HepG2 (cell line): ENCODE measurements around the gene ISY1. TPM values are rescaled to one million over a fixed set of nuclear protein-coding genes. Genes with fewer than 3 reads are reported as not detected.

Experiments used
- ATAC-seq: fragments of 200-7000 bp; cut with Tn5 transposase; 3 replicates; pipeline ENCODE4 v1.9.1; 2020; ENCODE audit warnings: mild to moderate bottlenecking, moderate library complexity
- BruUV-seq: library from RNA; stranded (reverse); fragments of 400-500 nt; replicated peaks from 2 replicates; lab custom pipeline; 2021; lab: Mats Ljungman, UMichigan
- CTCF ChIA-PET: fragments of 300-600 bp; formaldehyde crosslinking; extraction: SDS; loops from one replicate; lab custom pipeline; 2021; ENCODE audit warnings: low total read pairs, inconsistent platforms, low intra/inter-chr PET ratio; lab: Yijun Ruan, JAX
- POLR2A ChIA-PET: fragments of 350-600 bp; sonication (Branson Sonifier 250); formaldehyde crosslinking; loops from one replicate; lab custom pipeline; 2020; ENCODE audit warnings: antibody characterized with exemption, inconsistent platforms; lab: Yijun Ruan, JAX
- DNase-seq: peaks from one replicate; pipeline ENCODE4 v3.0.0-alpha.2; 2015; ENCODE audit warnings: low spot score
- FAIRE-seq: peaks from 3 replicates; lab custom pipeline; 2011; peaks lifted over from hg19 to GRCh38; lab: Jason Lieb, UNC
- H2AFZ ChIP-seq: one replicate; pipeline ENCODE4 v1.6.1; 2011; ENCODE audit warnings: low read length, inconsistent platforms
- H3K27ac ChIP-seq: fragments of 300-600 bp; 3 replicates; pipeline ENCODE4 v1.8.0; 2011; ENCODE audit warnings: mixed run types, mild to moderate bottlenecking, mixed read lengths, low read length, inconsistent platforms; ENCODE audit not compliant: insufficient read depth; ENCODE audit errors: extremely low read length
- H3K27me3 ChIP-seq, 2 experiments: fragments of 200-600 bp in 1 of 2; 2 replicates in 1 of 2; 3 replicates in 1 of 2; pipeline versions ENCODE4 v1.6.0 to v1.8.0; 2011; ENCODE audit warnings: low read length in 2 of 2, mild to moderate bottlenecking in 2 of 2, moderate library complexity in 2 of 2, inconsistent platforms in 1 of 2; ENCODE audit not compliant: insufficient read depth in 2 of 2, control insufficient read depth in 1 of 2
- H3K36me3 ChIP-seq, 2 experiments: fragments of 200-600 bp in 1 of 2; replicated peaks in 1 of 2; 2 replicates in 1 of 2; 3 replicates in 1 of 2; pipeline versions ENCODE4 v1.5.1 to v1.8.0; 2011; ENCODE audit warnings: low read length in 2 of 2, inconsistent platforms in 1 of 2; ENCODE audit not compliant: insufficient read depth in 2 of 2, control insufficient read depth in 1 of 2
- H3K4me1 ChIP-seq: 2 replicates; pipeline ENCODE4 v1.5.1; 2012; ENCODE audit warnings: low read length, inconsistent platforms; ENCODE audit not compliant: insufficient read depth
- H3K4me2 ChIP-seq: 2 replicates; pipeline ENCODE4 v1.6.0; 2011; ENCODE audit warnings: low read depth, low read length, inconsistent platforms
- H3K4me3 ChIP-seq, 3 experiments: fragments of 200-600 bp in 1 of 3; sonication (generic), shearing (Covaris generic) in 1 of 3; replicated peaks in 1 of 3; 2 replicates each; pipeline ENCODE4 v1.5.1; 2011 to 2016; ENCODE audit warnings: low read length in 3 of 3, inconsistent platforms in 2 of 3, low read depth in 2 of 3, mild to moderate bottlenecking in 2 of 3, control low read depth in 1 of 3, mixed read lengths in 1 of 3; ENCODE audit not compliant: insufficient read depth in 1 of 3
- H3K79me2 ChIP-seq: one replicate; pipeline ENCODE4 v1.6.1; 2011; ENCODE audit warnings: low read length, inconsistent platforms; ENCODE audit not compliant: insufficient read depth
- H3K9ac ChIP-seq: 2 replicates; pipeline ENCODE4 v1.6.0; 2011; ENCODE audit warnings: mild to moderate bottlenecking, low read depth, low read length, inconsistent platforms; ENCODE audit not compliant: insufficient read depth
- H3K9me3 ChIP-seq: 2 replicates; pipeline ENCODE4 v1.5.1; 2012; ENCODE audit warnings: mild to moderate bottlenecking, low read length
- H4K20me1 ChIP-seq: 2 replicates; pipeline ENCODE4 v1.6.0; 2011; ENCODE audit warnings: inconsistent platforms, mild to moderate bottlenecking, low read length, moderate library complexity; ENCODE audit not compliant: insufficient read depth
- CTCF ChIP-seq: sonication (generic); formaldehyde crosslinking; IDR thresholded peaks from 2 replicates; pipeline ENCODE4 v1.5.0; 2020; ENCODE audit warnings: mild to moderate bottlenecking, missing genetic modification reagents, moderate library complexity
- HDAC2 ChIP-seq: sonication (generic); formaldehyde crosslinking; IDR thresholded peaks from 2 replicates; pipeline ENCODE4 v1.4.0; 2020; ENCODE audit warnings: missing genetic modification reagents
- HNRNPUL1 ChIP-seq: fragments of 200-400 bp; formaldehyde crosslinking; IDR thresholded peaks from 2 replicates; pipeline ENCODE4 v1.6.1; 2017; ENCODE audit warnings: low read depth, mild to moderate bottlenecking, low read length, moderate library complexity
- NFIC ChIP-seq: IDR thresholded peaks from 2 replicates; pipeline ENCODE4 v1.6.1; 2012; ENCODE audit warnings: mild to moderate bottlenecking, low read length, inconsistent platforms
- NR2F6 ChIP-seq, 2 experiments: IDR thresholded peaks; 2 replicates each; pipeline ENCODE4 v1.6.1; 2016; ENCODE audit warnings: antibody characterized with exemption in 1 of 2, mild to moderate bottlenecking in 1 of 2
- POLR2G ChIP-seq: fragments of 200-400 bp; formaldehyde crosslinking; IDR thresholded peaks from 2 replicates; pipeline ENCODE4 v1.6.1; 2018; ENCODE audit warnings: mild to moderate bottlenecking, low read depth, low read length, moderate library complexity
- SOX6 ChIP-seq, 2 experiments: fragments of 450-650 bp in 1 of 2; sonication (generic) in 1 of 2; formaldehyde crosslinking in 1 of 2; IDR thresholded peaks; 2 replicates each; pipeline versions ENCODE4 v1.4.0 to v1.6.1; 2017 to 2020; ENCODE audit warnings: antibody characterized with exemption in 1 of 2, mild to moderate bottlenecking in 1 of 2, missing genetic modification reagents in 1 of 2
- TBP ChIP-seq: sonication (generic); formaldehyde crosslinking; IDR thresholded peaks from 2 replicates; pipeline ENCODE4 v1.5.0; 2020; ENCODE audit warnings: missing genetic modification reagents
- THAP11 ChIP-seq: IDR thresholded peaks from 2 replicates; pipeline ENCODE4 v1.6.1; 2016; ENCODE audit warnings: missing biosample characterization, missing genetic modification reagents
- THAP9 ChIP-seq: sonication (generic); formaldehyde crosslinking; IDR thresholded peaks from 2 replicates; pipeline ENCODE4; 2020; ENCODE audit warnings: missing genetic modification reagents, mild to moderate bottlenecking, borderline replicate concordance
- XRCC5 ChIP-seq: fragments of 200-400 bp; formaldehyde crosslinking; optimal IDR thresholded peaks from 2 replicates; pipeline ENCODE3; 2017; ENCODE audit warnings: mild to moderate bottlenecking, low read length
- ZBTB14 ChIP-seq: sonication (generic); formaldehyde crosslinking; IDR thresholded peaks from 2 replicates; pipeline ENCODE4 v1.4.0; 2020; ENCODE audit warnings: missing genetic modification reagents
- ZFP1 ChIP-seq: IDR thresholded peaks from 2 replicates; pipeline ENCODE4 v1.6.1; 2016
- ZFX ChIP-seq: sonication (generic); formaldehyde crosslinking; IDR thresholded peaks from 2 replicates; pipeline ENCODE4 v1.4.0; 2020; ENCODE audit warnings: mild to moderate bottlenecking, low read depth, missing genetic modification reagents, moderate library complexity
- ZNF180 ChIP-seq: sonication (generic); formaldehyde crosslinking; IDR thresholded peaks from 2 replicates; pipeline ENCODE4 v1.4.0; 2020; ENCODE audit warnings: low read depth, missing genetic modification reagents, borderline replicate concordance
- ZNF331 ChIP-seq: sonication (generic); formaldehyde crosslinking; IDR thresholded peaks from 2 replicates; pipeline ENCODE4 v1.4.0; 2020; ENCODE audit warnings: missing genetic modification reagents
- ZNF709 ChIP-seq: sonication (generic); formaldehyde crosslinking; IDR thresholded peaks from 2 replicates; pipeline ENCODE4 v1.5.0; 2020; ENCODE audit warnings: mild to moderate bottlenecking, missing genetic modification reagents
- ZNF776 ChIP-seq: sonication (generic); formaldehyde crosslinking; IDR thresholded peaks from 2 replicates; pipeline ENCODE4 v1.4.0; 2020; ENCODE audit warnings: mild to moderate bottlenecking, missing genetic modification reagents
- ZNF777 ChIP-seq: sonication (generic); formaldehyde crosslinking; IDR thresholded peaks from 2 replicates; pipeline ENCODE4 v1.4.0; 2020; ENCODE audit warnings: missing genetic modification reagents
- WGBS: methylation state at CpG from one replicate; pipeline ENCODE4 v1.1.6; 2017; ENCODE audit warnings: low lambda C conversion rate; 5-methylcytosine and 5-hydroxymethylcytosine counted together
- in situ Hi-C: cut with HindIII; loops from 2 replicates; pipeline ENCODE4 v1.10.0; 2017; ENCODE audit warnings: low pct_unique_long_range_greater_than_20kb; ENCODE audit not compliant: extremely low pct_ligation_motif_present
- intact Hi-C: fragments of 100-400 bp; cut with micrococcal nuclease; formaldehyde crosslinking; loops from one replicate; pipeline ENCODE4 v1.10.0; 2022; ENCODE audit not compliant: unreplicated experiment
- polyA plus RNA-seq, 8 experiments: library from polyadenylated mRNA; depleted of rRNA in 3 of 8; stranded (reverse) in 7 of 8; unstranded in 1 of 8; fragments of >200 nt; fragmentation: Illumina TruSeq in 4 of 8; extraction: Trizol in 4 of 8; gene quantifications; 2 replicates each; pipeline versions ENCODE4 v1.2.1 to v1.2.3, GENCODE V29; 2011 to 2016; ENCODE audit warnings: low read depth in 4 of 8, missing spikeins in 1 of 8, mixed read lengths in 1 of 8; ENCODE audit not compliant: insufficient read depth in 1 of 8
- total RNA-seq, 5 experiments: library from RNA; depleted of rRNA; stranded (reverse); fragments of >200 nt; fragmentation: Illumina TruSeq; extraction: Trizol; gene quantifications; 2 replicates each; pipeline ENCODE4 v1.2.3, GENCODE V29; 2016; ENCODE audit warnings: low read depth in 1 of 5

ISY1 gene
- total and polyA plus RNA-seq, 2 of the 13 experiments (the other 11 are each of a cell fraction or from before 2014, with no cell fraction given): 21.0 to 39.1 TPM

GRCh38 chr3:129120254-129121004 lies 40.4 kb downstream of the ISY1 start:
- Histone ChIP-seq H3K4me1 (peaks cover 55% of the 10 kb centered on the region), H2AFZ (no peak overlapping the region)
- intact Hi-C loops: loop anchor here (5.0 kb wide), 1 partner anchor 127 kb away; the partner anchor contains the start of gene COPG1
- TF ChIP-seq SOX6 (IDR thresholded peaks at IDR 0.05) (no peak), SOX6 (CRISPR knock-in tag; IDR thresholded peaks at IDR 0.05) (peak; percentile 57), ZNF709 (CRISPR knock-in tag) (0 out of 2 replicates have a peak, but pooled peaks have one; percentile 17), THAP9 (CRISPR knock-in tag) (no peak), ZNF331 (CRISPR knock-in tag) (0 out of 2 replicates have a peak, but pooled peaks have one; percentile 32), THAP11 (CRISPR knock-in tag) (no peak), TBP (CRISPR knock-in tag) (no peak), ZFX (CRISPR knock-in tag) (0 out of 2 replicates have a peak, but pooled peaks have one; percentile 20), CTCF (CRISPR knock-in tag) (no peak; the same call in 1 of the 2 replicates), POLR2G (peak; percentile 66), HNRNPUL1 (no peak), XRCC5 (peak; percentile 41), NR2F6 (IDR thresholded peaks at IDR 0.05) (no peak), NR2F6 (CRISPR knock-in tag; IDR thresholded peaks at IDR 0.05) (no peak; the same call in 1 of the 2 replicates), ZNF777 (CRISPR knock-in tag) (no peak), ZNF776 (CRISPR knock-in tag) (no peak), ZNF180 (CRISPR knock-in tag) (no peak), ZBTB14 (CRISPR knock-in tag) (no peak), HDAC2 (CRISPR knock-in tag) (peak; percentile 30; the same call in 1 of the 2 replicates), ZFP1 (CRISPR knock-in tag) (0 out of 2 replicates have a peak, but pooled peaks have one; percentile 32), NFIC (no peak)

More at GRCh38 chr3:129120254-129121004, 40.4 kb downstream of the ISY1 start:
- peak; percentile 31 for ATAC-seq
- TSS peak; percentile 47 for BruUV-seq
- WGBS: 2% methylated on average over 4 of the region's 18 CpGs
- H3K79me2 ChIP-seq: peaks cover 45% of the 10 kb centered on the region
- no peaks in the 10 kb centered on the region for H3K9me3 ChIP-seq
- peak; percentile 90 for DNase-seq
- peak overlapping the region; percentile 81 for H3K27ac ChIP-seq
- FAIRE-seq: peak; percentile 89
- peaks cover 17% of the 10 kb centered on the region for H4K20me1 ChIP-seq
- no peaks in the 10 kb centered on the region; a peak in 1 of 5 replicates for H3K27me3 ChIP-seq
- in situ Hi-C loops: no loop called here
- H3K4me3 ChIP-seq: peak overlapping the region; percentile 65 to 83 (median 81)
- peaks cover 0 to 8% of the 10 kb centered on the region in 2 experiments; a peak in 2 of 5 replicates for H3K36me3 ChIP-seq
- CTCF ChIA-PET: no interaction called here
- H3K9ac ChIP-seq: peak overlapping the region; percentile 86
- POLR2A ChIA-PET: interaction anchor here (0.9 to 4.8 kb wide), 8 partner anchors 7 to 440 kb away, joined by 3 to 32 read pairs (median 11); partner anchors contain the start of genes CNBP and COPG1
- peak overlapping the region; percentile 87 for H3K4me2 ChIP-seq
